ENCODE data around the gene DVL1.

- TF ChIP-seq POLR2A (IDR thresholded peaks at IDR 0.05; ENCODE audit: low read length) (no peak), GATA1 (IDR thresholded peaks at IDR 0.05; ENCODE audit: low read depth, low read length) (no peak)
These were observed 25.1 kb downstream of the DVL1 start for GRCh38 chr1:1324084-1324523.

Data from erythroblast (primary cell).